KMS-11 (cell line): ENCODE measurements around the gene CA12.

Source experiments
- H2AFZ ChIP-seq: fragments of 200-600 bp; sonication (generic); 2 replicates; pipeline ENCODE4 v1.6.1; 2016; ENCODE audit warnings: antibody characterized with exemption, mixed run types, low read depth
- H3K27ac ChIP-seq: fragments of 200-600 bp; sonication (generic); 2 replicates; pipeline ENCODE4 v1.6.1; 2016; ENCODE audit warnings: mild to moderate bottlenecking, mixed run types
- H3K27me3 ChIP-seq: fragments of 200-600 bp; sonication (generic); 2 replicates; pipeline ENCODE4 v1.6.1; 2017; ENCODE audit warnings: mild to moderate bottlenecking, low read depth, mixed run types, moderate library complexity; ENCODE audit not compliant: insufficient read depth
- H3K36me3 ChIP-seq: fragments of 200-600 bp; sonication (generic); 2 replicates; pipeline ENCODE4 v1.6.1; 2017; ENCODE audit warnings: mild to moderate bottlenecking, mixed run types; ENCODE audit not compliant: insufficient read depth
- H3K4me1 ChIP-seq: fragments of 200-600 bp; sonication (generic); 2 replicates; pipeline ENCODE4 v1.6.1; 2016; ENCODE audit warnings: mild to moderate bottlenecking, low read depth, mixed run types; ENCODE audit not compliant: poor library complexity, severe bottlenecking
- H3K4me2 ChIP-seq: fragments of 200-600 bp; sonication (generic); 2 replicates; pipeline ENCODE4 v1.7.0; 2016; ENCODE audit warnings: mild to moderate bottlenecking, mixed run types
- H3K4me3 ChIP-seq: fragments of 200-600 bp; sonication (generic); IDR thresholded peaks from 2 replicates; pipeline ENCODE4 v1.6.1; 2017; ENCODE audit warnings: low read depth, low read length, mixed read lengths; ENCODE audit not compliant: insufficient read depth
- H3K79me2 ChIP-seq: fragments of 200-600 bp; sonication (generic); 2 replicates; pipeline ENCODE4 v1.6.1; 2016; ENCODE audit warnings: low read depth, mixed run types; ENCODE audit not compliant: insufficient read depth
- H3K9ac ChIP-seq: fragments of 200-600 bp; sonication (generic); 2 replicates; pipeline ENCODE4 v1.6.1; 2016; ENCODE audit warnings: mild to moderate bottlenecking, mixed run types
- H4K20me1 ChIP-seq: fragments of 200-600 bp; sonication (generic); 2 replicates; pipeline ENCODE4 v1.6.1; 2016; ENCODE audit warnings: mild to moderate bottlenecking, mixed run types; ENCODE audit not compliant: insufficient read depth
- TF ChIP-seq, protein P1 (sequence below): fragments of 200-600 bp; sonication (generic); conservative IDR thresholded peaks from 2 replicates; pipeline ENCODE4 v1.6.1; 2017; ENCODE audit warnings: low read depth, mild to moderate bottlenecking, antibody characterized with exemption, low read length, moderate library complexity, mixed read lengths

The CA12 gene

GRCh38 chr15:63350178-63350621 is 31.4 kb downstream of the CA12 start:
- peaks cover 17% of the 10 kb centered on the region for H3K4me1 ChIP-seq
- no peak overlapping the region for H3K4me2 ChIP-seq
- no peaks in the 10 kb centered on the region for H3K27me3 ChIP-seq
- no peaks in the 10 kb centered on the region for H3K79me2 ChIP-seq
- TF ChIP-seq, protein P1, sequence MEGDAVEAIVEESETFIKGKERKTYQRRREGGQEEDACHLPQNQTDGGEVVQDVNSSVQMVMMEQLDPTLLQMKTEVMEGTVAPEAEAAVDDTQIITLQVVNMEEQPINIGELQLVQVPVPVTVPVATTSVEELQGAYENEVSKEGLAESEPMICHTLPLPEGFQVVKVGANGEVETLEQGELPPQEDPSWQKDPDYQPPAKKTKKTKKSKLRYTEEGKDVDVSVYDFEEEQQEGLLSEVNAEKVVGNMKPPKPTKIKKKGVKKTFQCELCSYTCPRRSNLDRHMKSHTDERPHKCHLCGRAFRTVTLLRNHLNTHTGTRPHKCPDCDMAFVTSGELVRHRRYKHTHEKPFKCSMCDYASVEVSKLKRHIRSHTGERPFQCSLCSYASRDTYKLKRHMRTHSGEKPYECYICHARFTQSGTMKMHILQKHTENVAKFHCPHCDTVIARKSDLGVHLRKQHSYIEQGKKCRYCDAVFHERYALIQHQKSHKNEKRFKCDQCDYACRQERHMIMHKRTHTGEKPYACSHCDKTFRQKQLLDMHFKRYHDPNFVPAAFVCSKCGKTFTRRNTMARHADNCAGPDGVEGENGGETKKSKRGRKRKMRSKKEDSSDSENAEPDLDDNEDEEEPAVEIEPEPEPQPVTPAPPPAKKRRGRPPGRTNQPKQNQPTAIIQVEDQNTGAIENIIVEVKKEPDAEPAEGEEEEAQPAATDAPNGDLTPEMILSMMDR = no peak
- no peak overlapping the region for H2AFZ ChIP-seq
- no peaks in the 10 kb centered on the region; the same call in 1 of the 2 replicates for H4K20me1 ChIP-seq
- no peaks in the 10 kb centered on the region for H3K36me3 ChIP-seq
- no peak overlapping the region for H3K27ac ChIP-seq
- no peak overlapping the region for H3K9ac ChIP-seq
- no peak overlapping the region for H3K4me3 ChIP-seq

DNA sequence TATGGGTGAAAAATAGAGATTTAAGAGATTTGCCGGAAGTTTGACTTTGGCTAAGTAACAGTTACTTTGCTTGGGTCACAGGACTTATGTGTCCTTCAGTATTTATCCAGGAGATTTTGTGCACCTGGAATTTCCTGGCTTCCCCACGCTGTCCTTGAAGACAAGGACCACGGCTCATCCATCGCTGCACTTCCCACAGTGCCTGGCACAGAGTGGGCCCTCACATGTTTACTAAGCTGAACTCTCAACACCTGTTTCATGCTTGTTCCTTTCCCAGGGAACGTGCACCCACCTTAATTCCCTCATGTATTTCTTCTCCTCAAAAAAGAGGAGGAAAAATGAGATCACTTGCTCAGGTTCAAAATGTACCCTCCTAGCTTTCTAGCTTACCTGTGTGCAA is 32.0 kb downstream of the CA12 start:
- Histone ChIP-seq H4K20me1 (no peaks in the 10 kb centered on the region; the same call in 1 of the 2 replicates), H3K27ac (no peak overlapping the region), H3K79me2 (no peaks in the 10 kb centered on the region), H3K27me3 (no peaks in the 10 kb centered on the region), H3K4me3 (no peak overlapping the region), H3K9ac (no peak overlapping the region), H3K36me3 (no peaks in the 10 kb centered on the region), H3K4me1 (peaks cover 17% of the 10 kb centered on the region), H3K4me2 (no peak overlapping the region), H2AFZ (no peak overlapping the region)
- TF ChIP-seq, protein P1 = no peak

DNA sequence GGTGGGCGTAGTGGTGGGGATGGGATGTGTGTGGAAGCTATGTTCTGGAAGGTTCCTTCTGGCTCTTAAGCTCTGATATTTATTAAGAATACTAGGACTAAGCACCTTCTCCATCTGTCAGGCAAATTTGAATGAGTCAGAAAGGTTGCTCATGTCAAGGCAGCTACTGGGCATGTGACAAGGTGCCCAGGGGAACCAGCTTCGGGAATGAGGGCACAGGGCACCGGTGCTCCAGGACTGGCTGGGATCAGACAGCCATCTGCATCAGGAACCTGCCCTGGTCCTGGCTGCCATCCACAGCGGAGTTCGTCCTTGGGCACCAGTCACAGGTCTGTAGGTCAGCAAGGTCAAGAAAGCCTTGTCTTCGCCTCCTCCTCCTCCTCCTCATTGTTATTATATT is 32.5 kb downstream of the CA12 start:
- Histone ChIP-seq H3K4me2 (no peak overlapping the region), H3K4me1 (peaks cover 17% of the 10 kb centered on the region), H3K4me3 (no peak overlapping the region), H3K27me3 (no peaks in the 10 kb centered on the region), H3K36me3 (no peaks in the 10 kb centered on the region), H3K79me2 (no peaks in the 10 kb centered on the region), H3K9ac (no peak overlapping the region), H2AFZ (no peak overlapping the region), H4K20me1 (no peaks in the 10 kb centered on the region; the same call in 1 of the 2 replicates), H3K27ac (no peak overlapping the region)
- TF ChIP-seq, protein P1 = no peak

GRCh38 chr15:63348392-63348791 is 33.3 kb downstream of the CA12 start:
- no peaks in the 10 kb centered on the region for H3K27me3 ChIP-seq
- no peaks in the 10 kb centered on the region for H3K79me2 ChIP-seq
- no peak overlapping the region for H2AFZ ChIP-seq
- H3K4me3 ChIP-seq = no peak overlapping the region
- no peak overlapping the region for H3K4me2 ChIP-seq
- H3K27ac ChIP-seq = no peak overlapping the region
- TF ChIP-seq, protein P1 = no peak
- no peak overlapping the region for H3K9ac ChIP-seq
- H3K36me3 ChIP-seq = no peaks in the 10 kb centered on the region
- peaks cover 17% of the 10 kb centered on the region for H3K4me1 ChIP-seq
- no peaks in the 10 kb centered on the region; the same call in 1 of the 2 replicates for H4K20me1 ChIP-seq
